Chondrocyte (in vitro differentiated cells): ENCODE results near the gene COQ9. TPM values are rescaled to one million over a fixed set of nuclear protein-coding genes. Genes with fewer than 3 reads are reported as not detected.

ENCODE experiments used
- DNase-seq: peaks from one replicate; pipeline ENCODE4 v3.0.0; 2021; ENCODE audit warnings: mixed read lengths, low spot score
- H3K27ac Mint-ChIP-seq: one replicate; pipeline ENCODE4 v1.8.0; 2021; ENCODE audit warnings: mild to moderate bottlenecking, moderate library complexity, mixed read lengths; ENCODE audit not compliant: unreplicated experiment
- H3K27me3 Mint-ChIP-seq: 2 replicates; pipeline ENCODE4 v1.8.0; 2021; ENCODE audit warnings: low read depth, mixed read lengths
- H3K36me3 Mint-ChIP-seq: 2 replicates; pipeline ENCODE4 v1.8.0; 2021; ENCODE audit warnings: low read depth, mixed read lengths
- H3K4me1 Mint-ChIP-seq: 2 replicates; pipeline ENCODE4 v1.8.0; 2021; ENCODE audit warnings: low read depth, mild to moderate bottlenecking, mixed read lengths
- H3K4me3 Mint-ChIP-seq: one replicate; pipeline ENCODE4 v1.8.0; 2021; ENCODE audit warnings: mild to moderate bottlenecking, moderate library complexity, mixed read lengths; ENCODE audit not compliant: unreplicated experiment
- H3K9me3 Mint-ChIP-seq: 2 replicates; pipeline ENCODE4 v1.8.0; 2021; ENCODE audit warnings: low read depth, mixed read lengths
- total RNA-seq: library from RNA; stranded (reverse); gene quantifications from 3 replicates; pipeline ENCODE4 v1.2.1, GENCODE V29; 2021
- TF ChIP-seq, protein P1 (sequence below): fragments of 200-600 bp; sonication (generic); IDR thresholded peaks from 2 replicates; pipeline ENCODE4 v1.5.0; 2021; ENCODE audit warnings: antibody characterized with exemption, mild to moderate bottlenecking, moderate library complexity

Gene COQ9
- total RNA-seq, 1 donor from 2014 or later = 31.6 TPM

DNA sequence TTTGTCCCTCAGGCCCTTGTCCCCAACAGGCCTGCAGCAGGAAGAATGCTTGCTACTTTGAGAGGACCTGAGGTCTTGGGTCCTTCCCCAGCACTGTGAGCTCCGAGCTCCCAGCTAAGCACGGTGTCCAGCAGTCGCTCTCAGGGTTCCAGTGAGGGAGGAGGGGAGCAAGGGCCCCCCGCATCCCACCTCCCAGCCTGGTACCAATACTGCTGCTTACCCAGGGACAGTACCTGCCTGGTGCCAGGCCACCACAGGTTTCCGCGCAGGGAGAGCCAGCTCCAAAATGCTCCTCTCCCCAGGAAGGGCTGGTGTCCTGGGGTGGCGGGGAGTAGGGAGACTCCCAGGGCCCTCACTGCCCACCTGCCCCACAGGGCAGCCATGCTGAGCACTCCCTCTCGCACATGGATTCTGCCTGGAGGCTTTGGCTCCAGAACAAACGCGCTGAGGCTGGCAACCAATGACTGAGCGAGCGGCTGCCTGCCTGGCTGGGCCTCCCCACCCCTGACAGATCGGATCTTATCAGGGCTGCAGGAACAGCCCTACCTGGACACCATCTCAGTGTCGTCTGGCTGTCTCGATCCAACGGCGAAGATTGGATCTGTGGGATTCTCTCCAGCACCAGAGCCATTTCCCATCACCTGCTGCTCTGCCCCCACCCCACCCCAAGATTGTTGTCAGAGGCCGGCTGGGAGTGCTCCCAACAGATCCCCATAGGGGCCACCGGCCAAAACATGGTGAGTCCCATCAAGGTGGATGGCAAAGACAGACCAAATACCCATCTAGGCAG, 36.6 kb downstream of the COQ9 start:
- Mint-ChIP-seq H3K4me1 (peaks cover 40% of the 10 kb centered on the region), H3K9me3 (no peaks in the 10 kb centered on the region), H3K27ac (no peak overlapping the region), H3K27me3 (no peaks in the 10 kb centered on the region), H3K36me3 (no peaks in the 10 kb centered on the region), H3K4me3 (no peak overlapping the region)
- TF ChIP-seq, protein P1, sequence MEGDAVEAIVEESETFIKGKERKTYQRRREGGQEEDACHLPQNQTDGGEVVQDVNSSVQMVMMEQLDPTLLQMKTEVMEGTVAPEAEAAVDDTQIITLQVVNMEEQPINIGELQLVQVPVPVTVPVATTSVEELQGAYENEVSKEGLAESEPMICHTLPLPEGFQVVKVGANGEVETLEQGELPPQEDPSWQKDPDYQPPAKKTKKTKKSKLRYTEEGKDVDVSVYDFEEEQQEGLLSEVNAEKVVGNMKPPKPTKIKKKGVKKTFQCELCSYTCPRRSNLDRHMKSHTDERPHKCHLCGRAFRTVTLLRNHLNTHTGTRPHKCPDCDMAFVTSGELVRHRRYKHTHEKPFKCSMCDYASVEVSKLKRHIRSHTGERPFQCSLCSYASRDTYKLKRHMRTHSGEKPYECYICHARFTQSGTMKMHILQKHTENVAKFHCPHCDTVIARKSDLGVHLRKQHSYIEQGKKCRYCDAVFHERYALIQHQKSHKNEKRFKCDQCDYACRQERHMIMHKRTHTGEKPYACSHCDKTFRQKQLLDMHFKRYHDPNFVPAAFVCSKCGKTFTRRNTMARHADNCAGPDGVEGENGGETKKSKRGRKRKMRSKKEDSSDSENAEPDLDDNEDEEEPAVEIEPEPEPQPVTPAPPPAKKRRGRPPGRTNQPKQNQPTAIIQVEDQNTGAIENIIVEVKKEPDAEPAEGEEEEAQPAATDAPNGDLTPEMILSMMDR = no peak
- DNase-seq = no peak

DNA sequence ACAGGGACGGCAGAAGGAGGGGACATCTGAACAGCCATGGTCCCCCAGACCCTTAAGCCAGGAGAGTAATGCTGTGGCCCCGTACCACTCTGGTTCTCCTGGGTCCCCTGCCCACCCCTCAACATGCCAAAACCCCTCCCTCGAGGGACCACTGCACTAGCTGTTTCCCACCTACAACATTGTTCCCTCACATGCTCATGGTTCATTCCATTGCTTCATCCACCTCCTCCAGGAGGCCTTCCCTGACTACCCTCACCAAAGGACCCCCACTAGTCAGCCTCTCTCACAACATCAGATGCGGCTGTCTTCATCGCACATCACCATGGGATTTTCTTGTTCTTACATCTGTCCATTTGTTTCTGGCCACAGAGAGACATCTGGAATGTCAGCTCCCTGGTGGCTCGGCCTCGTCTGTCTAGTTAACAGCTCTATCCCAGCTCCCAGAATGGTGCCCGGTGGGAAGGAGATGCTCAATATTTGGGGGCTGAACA, 37.3 kb downstream of the COQ9 start:
- H3K4me1 Mint-ChIP-seq = peaks cover 36% of the 10 kb centered on the region
- no peak overlapping the region for H3K27ac Mint-ChIP-seq
- H3K27me3 Mint-ChIP-seq = no peaks in the 10 kb centered on the region

DNA sequence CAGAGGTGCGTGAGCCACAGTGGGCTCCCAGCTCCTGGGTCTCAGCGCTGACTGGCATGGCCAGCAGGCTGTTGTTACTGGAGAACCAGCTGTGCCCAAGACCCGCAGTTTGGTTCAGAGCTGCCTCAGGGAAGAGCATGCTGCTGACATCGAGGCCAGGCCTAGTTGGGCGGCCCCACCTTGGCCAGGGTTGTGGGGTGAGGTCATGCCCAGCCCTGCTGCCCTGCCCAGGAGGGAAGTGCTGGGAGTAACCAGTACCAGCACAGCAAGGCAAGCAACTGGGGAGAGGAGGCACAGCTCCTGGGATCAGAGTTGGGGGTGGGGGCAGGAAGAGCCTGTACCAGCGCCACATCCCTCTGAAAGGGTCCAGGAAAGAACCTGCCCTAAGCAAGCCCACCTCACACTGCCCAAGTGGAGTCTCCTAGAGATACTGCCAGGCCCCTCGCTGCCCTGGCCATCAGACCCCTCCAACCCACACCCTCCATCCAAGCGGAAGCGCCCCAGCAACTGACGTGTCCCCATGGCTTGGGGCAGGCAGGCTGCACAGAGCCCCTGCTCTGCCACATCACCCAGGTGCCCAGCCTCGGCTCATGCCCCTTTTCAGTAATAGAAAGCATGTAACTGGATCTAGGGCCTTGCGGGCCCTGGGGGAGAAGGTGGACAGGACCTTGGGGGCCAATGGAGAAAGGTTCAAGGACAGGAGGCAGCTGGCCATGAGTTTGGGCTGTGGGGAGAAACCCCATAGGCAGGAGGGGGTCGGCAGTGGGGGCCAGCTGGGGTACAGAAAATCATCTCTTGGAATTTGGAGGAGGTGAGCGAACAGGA, 38.0 kb downstream of the COQ9 start:
- Mint-ChIP-seq H3K27ac (peak overlapping the region; percentile 63), H3K36me3 (no peaks in the 10 kb centered on the region), H3K4me1 (peaks cover 28% of the 10 kb centered on the region), H3K27me3 (no peaks in the 10 kb centered on the region), H3K4me3 (peak overlapping the region; percentile 83), H3K9me3 (no peaks in the 10 kb centered on the region)
- no peak for DNase-seq
- TF ChIP-seq, protein P1 = no peak

More for the DNA sequence above, 37.3 kb downstream of the COQ9 start:
- Mint-ChIP-seq H3K9me3 (no peaks in the 10 kb centered on the region), H3K36me3 (no peaks in the 10 kb centered on the region), H3K4me3 (peak overlapping the region; percentile 83)
- no peak for DNase-seq
- TF ChIP-seq, protein P1 = no peak

DNA sequence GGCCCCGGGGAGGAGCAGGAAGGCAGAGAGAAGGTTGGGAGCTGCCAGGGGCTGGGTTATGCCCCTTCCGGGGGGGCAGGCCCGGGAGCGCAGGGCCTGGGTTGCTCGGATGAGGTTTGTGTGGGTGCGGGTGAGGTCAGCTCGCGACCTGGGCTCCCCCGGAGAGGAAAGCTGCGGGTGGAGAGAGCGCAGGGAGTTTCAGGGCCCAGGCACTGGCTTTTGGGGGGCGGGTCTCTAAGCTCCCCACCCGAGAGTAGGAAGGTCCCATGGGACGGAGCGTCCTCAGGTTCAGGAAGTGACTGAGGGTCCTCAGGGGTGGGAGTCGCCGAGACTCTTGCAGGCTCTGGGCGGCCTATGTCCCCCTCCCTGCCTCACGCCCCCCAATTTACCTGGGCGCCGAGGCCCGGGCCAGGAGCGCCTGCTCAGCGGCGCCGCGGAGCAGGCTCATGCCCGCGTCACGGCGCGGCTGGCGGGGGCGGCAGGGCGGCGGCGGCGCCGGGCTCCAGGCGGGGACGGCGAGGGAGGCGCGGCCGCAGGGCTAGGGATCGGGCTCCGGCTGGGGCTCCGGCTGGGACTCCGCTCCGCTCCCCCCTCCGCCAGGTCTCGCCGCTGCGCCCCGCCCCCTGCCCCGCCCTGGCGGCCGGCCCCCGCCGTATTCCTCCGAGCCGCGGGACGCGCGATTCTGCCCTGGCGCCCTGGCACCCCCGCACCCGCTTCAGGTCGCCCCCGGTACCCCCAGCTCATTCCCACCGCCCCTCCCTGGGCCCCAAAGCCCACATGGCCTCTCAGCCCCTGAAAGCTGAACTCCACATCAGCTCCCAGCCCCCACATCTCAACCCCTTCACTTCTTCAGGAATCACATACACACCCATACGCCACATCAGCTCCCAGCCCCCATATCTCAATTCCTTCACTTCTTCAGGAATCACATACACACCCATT, 38.9 kb downstream of the COQ9 start, which contains the start of gene DOK4:
Gene DOK4, minus strand, starts transcription at position 578 of the 942 bp plus-strand sequence. CDS start 6,986 bp downstream, outside the sequence.
- no peaks in the 10 kb centered on the region for H3K9me3 Mint-ChIP-seq
- TF ChIP-seq, protein P1 = no peak
- no peaks in the 10 kb centered on the region for H3K27me3 Mint-ChIP-seq
- H3K27ac Mint-ChIP-seq = peak within 1 kb of the TSS; percentile 63
- peak; percentile 92 for DNase-seq
- H3K4me3 Mint-ChIP-seq = peak within 1 kb of the TSS; percentile 83
- H3K36me3 Mint-ChIP-seq = no peaks in the 10 kb centered on the region
- peaks cover 25% of the 10 kb centered on the region for H3K4me1 Mint-ChIP-seq
